Measurements from ENCODE around the gene MRPL49. TPM values are rescaled to one million over a fixed set of nuclear protein-coding genes. Genes with fewer than 3 reads are reported as not detected.

Gene MRPL49
- total and polyA plus RNA-seq, 9 of the 15 experiments (the other 6 are each of a cell fraction or from before 2014, with no cell fraction given) = 74.3 to 132 (median 91.2) TPM

DNA sequence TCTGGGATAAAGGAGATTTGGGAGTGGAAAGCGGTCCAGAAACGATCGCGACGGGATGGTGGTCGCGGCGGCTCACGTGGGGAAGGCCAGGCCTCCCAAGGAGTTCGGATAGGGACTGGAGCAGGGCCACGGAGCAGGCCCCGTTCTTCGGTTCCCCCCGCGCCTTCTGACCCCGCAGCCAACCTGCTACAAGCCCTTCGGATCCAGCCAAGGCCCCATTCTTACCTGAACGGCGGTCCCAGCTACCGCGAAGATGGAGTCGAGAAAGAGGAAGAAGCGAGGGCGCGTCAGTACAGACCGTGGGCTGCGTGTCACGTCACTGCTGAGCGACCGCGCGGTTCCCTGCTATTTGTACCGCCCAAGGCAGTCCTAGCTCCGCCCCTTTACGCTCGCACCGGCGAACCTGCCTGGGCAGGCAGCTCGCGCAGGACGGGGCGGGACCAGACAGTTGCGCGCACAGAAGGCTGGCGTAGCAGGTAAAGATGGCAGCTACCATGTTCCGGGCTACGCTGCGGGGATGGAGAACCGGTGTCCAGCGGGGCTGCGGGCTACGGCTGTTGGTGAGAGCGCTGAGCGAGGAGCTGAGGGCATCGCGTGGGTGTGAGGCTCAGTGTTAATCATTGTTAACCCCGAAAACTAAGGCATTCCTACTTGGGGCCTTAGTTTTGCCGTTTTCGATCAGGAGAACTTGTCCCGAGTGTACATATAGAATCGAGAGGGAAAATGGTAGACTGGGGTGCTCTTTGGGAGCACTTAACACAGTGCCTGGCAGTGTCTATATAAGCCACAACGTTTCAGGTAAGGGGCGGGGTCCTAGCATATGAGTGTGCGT is at the start of gene MRPL49, which contains the start of gene FAU (continued):
- TF ChIP-seq CREB1 (IDR thresholded peaks at IDR 0.05) (peak; percentile 98), CREB1 (CRISPR knock-in tag; IDR thresholded peaks at IDR 0.05) (peak; percentile 99), RCOR1 (IDR thresholded peaks at IDR 0.05; ENCODE audit: borderline replicate concordance in 1 of 2, low read depth in 2 of 2, low read length in 2 of 2) (peak in 1 of 2 experiments; percentile 71; a peak in 3 of 4 replicates), BCL6 (CRISPR knock-in tag; IDR thresholded peaks at IDR 0.05) (no peak), HMGN3 (IDR thresholded peaks at IDR 0.05; ENCODE audit: borderline replicate concordance, extremely low read depth, insufficient read length, low read depth, low read length) (peak; percentile 37), DPF2 (IDR thresholded peaks at IDR 0.05) (0 out of 2 replicates have a peak, but pooled peaks have one; percentile 19), ETV5 (CRISPR knock-in tag; IDR thresholded peaks at IDR 0.05; ENCODE audit: low read depth) (0 out of 2 replicates have a peak, but pooled peaks have one; percentile 32), NR2C2 (CRISPR knock-in tag; IDR thresholded peaks at IDR 0.05) (peak; percentile 81), NR2C2 (tag; IDR thresholded peaks at IDR 0.05) (peak; percentile 84), MYNN (IDR thresholded peaks at IDR 0.05) (peak; percentile 43; the same call in 1 of the 2 replicates), MYNN (CRISPR knock-in tag; IDR thresholded peaks at IDR 0.05) (no peak), NRF1 (conservative IDR thresholded peaks at IDR 0.05 in 1 of 2, IDR thresholded peaks at IDR 0.05 in 1 of 2) (peak; percentile 97 to 98), POLR2G (IDR thresholded peaks at IDR 0.05; ENCODE audit: low read depth, low read length) (peak; percentile 99)
- TF ChIP-seq, protein P1, sequence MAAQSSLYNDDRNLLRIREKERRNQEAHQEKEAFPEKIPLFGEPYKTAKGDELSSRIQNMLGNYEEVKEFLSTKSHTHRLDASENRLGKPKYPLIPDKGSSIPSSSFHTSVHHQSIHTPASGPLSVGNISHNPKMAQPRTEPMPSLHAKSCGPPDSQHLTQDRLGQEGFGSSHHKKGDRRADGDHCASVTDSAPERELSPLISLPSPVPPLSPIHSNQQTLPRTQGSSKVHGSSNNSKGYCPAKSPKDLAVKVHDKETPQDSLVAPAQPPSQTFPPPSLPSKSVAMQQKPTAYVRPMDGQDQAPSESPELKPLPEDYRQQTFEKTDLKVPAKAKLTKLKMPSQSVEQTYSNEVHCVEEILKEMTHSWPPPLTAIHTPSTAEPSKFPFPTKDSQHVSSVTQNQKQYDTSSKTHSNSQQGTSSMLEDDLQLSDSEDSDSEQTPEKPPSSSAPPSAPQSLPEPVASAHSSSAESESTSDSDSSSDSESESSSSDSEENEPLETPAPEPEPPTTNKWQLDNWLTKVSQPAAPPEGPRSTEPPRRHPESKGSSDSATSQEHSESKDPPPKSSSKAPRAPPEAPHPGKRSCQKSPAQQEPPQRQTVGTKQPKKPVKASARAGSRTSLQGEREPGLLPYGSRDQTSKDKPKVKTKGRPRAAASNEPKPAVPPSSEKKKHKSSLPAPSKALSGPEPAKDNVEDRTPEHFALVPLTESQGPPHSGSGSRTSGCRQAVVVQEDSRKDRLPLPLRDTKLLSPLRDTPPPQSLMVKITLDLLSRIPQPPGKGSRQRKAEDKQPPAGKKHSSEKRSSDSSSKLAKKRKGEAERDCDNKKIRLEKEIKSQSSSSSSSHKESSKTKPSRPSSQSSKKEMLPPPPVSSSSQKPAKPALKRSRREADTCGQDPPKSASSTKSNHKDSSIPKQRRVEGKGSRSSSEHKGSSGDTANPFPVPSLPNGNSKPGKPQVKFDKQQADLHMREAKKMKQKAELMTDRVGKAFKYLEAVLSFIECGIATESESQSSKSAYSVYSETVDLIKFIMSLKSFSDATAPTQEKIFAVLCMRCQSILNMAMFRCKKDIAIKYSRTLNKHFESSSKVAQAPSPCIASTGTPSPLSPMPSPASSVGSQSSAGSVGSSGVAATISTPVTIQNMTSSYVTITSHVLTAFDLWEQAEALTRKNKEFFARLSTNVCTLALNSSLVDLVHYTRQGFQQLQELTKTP (IDR thresholded peaks at IDR 0.05; ENCODE audit: low read depth in 1 of 2, partially characterized antibody in 2 of 2) = peak in 1 of 2 experiments; percentile 18
- TF ChIP-seq, protein P2, sequence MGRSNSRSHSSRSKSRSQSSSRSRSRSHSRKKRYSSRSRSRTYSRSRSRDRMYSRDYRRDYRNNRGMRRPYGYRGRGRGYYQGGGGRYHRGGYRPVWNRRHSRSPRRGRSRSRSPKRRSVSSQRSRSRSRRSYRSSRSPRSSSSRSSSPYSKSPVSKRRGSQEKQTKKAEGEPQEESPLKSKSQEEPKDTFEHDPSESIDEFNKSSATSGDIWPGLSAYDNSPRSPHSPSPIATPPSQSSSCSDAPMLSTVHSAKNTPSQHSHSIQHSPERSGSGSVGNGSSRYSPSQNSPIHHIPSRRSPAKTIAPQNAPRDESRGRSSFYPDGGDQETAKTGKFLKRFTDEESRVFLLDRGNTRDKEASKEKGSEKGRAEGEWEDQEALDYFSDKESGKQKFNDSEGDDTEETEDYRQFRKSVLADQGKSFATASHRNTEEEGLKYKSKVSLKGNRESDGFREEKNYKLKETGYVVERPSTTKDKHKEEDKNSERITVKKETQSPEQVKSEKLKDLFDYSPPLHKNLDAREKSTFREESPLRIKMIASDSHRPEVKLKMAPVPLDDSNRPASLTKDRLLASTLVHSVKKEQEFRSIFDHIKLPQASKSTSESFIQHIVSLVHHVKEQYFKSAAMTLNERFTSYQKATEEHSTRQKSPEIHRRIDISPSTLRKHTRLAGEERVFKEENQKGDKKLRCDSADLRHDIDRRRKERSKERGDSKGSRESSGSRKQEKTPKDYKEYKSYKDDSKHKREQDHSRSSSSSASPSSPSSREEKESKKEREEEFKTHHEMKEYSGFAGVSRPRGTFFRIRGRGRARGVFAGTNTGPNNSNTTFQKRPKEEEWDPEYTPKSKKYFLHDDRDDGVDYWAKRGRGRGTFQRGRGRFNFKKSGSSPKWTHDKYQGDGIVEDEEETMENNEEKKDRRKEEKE (IDR thresholded peaks at IDR 0.05; ENCODE audit: borderline replicate concordance in 1 of 2, control insufficient read depth in 1 of 2, low read depth in 2 of 2, low read length in 1 of 2) = no peak
- TF ChIP-seq, protein P3, sequence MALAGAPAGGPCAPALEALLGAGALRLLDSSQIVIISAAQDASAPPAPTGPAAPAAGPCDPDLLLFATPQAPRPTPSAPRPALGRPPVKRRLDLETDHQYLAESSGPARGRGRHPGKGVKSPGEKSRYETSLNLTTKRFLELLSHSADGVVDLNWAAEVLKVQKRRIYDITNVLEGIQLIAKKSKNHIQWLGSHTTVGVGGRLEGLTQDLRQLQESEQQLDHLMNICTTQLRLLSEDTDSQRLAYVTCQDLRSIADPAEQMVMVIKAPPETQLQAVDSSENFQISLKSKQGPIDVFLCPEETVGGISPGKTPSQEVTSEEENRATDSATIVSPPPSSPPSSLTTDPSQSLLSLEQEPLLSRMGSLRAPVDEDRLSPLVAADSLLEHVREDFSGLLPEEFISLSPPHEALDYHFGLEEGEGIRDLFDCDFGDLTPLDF (CRISPR knock-in tag; IDR thresholded peaks at IDR 0.05) = peak; percentile 65
- TF ChIP-seq, protein P4, sequence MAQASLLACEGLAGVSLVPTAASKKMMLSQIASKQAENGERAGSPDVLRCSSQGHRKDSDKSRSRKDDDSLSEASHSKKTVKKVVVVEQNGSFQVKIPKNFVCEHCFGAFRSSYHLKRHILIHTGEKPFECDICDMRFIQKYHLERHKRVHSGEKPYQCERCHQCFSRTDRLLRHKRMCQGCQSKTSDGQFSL (CRISPR knock-in tag; IDR thresholded peaks at IDR 0.05) = no peak
- TF ChIP-seq, protein P4 (tag; IDR thresholded peaks at IDR 0.05) = no peak
